GM21423 (cell line): ENCODE data around the gene SLC49A3.
"Not testable (repeated sequence)": the region's sequence is repeated elsewhere in the genome, so short reads cannot be mapped to it uniquely, and the experiment has no call there.

Source experiments
- ATAC-seq: cut with Tn5 transposase; IDR thresholded peaks from one replicate; pipeline ENCODE4 v1.9.1; 2021; ENCODE audit warnings: mild to moderate bottlenecking, moderate library complexity; ENCODE audit not compliant: unreplicated experiment

Gene SLC49A3

DNA sequence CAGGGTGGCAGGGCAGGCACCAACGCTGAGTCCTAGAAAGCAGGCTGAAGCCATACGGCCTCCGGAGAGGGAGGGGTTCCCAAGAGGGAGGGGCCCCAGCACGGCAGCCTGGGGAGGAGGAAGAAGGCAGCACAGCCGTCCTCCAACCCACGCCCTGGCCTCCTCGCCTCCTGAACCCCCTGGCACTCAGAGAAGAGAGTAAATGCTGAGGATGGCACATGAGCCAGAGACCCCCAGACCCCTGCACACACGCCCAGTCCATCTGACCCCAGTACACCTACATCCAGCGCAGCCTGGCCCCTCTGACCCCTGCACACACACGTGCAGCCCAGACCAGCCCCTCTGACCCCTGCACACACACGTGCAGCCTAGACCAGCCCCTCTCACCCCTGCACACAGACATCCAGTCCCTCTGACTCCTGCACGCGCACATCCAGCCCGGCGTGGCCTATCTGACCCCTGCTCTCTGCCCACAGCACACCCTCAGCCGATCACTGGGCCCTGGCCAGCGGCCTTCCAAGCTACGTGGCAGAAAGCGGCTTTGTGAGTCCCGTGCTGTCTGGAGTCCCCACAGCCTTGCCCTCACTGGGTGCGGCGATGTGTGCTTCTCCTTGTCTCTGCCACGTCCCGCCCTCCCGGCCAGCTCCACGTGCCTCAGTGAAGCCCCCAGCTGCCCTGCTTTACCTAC lies 33.3 kb downstream of the SLC49A3 start:
- no peak for ATAC-seq

GRCh38 chr4:654871-655463 lies 34.0 kb downstream of the SLC49A3 start:
- no peak for ATAC-seq

DNA sequence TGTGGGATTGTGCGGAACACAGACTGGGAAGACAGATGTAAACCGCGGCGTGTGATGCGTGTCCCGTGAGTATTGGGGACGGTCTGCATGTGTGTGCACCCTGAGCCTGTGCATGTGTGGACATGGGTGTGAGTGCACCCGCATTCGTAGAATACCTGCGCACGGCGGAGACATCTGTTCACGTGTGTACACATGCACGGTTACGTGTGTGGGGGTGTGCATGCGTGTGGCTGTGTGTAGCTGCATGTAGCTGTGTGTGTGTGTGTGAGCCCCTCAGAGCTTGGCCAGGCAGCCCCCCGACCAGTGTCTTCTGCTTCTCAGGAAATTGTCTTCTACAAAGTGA lies 34.5 kb downstream of the SLC49A3 start:
- ATAC-seq: no peak

- ATAC-seq: no peak
Measured at GRCh38 chr4:653831-654502, 35.0 kb downstream of the SLC49A3 start.

GRCh38 chr4:653080-653821 lies 35.7 kb downstream of the SLC49A3 start:
- ATAC-seq: no peak

DNA sequence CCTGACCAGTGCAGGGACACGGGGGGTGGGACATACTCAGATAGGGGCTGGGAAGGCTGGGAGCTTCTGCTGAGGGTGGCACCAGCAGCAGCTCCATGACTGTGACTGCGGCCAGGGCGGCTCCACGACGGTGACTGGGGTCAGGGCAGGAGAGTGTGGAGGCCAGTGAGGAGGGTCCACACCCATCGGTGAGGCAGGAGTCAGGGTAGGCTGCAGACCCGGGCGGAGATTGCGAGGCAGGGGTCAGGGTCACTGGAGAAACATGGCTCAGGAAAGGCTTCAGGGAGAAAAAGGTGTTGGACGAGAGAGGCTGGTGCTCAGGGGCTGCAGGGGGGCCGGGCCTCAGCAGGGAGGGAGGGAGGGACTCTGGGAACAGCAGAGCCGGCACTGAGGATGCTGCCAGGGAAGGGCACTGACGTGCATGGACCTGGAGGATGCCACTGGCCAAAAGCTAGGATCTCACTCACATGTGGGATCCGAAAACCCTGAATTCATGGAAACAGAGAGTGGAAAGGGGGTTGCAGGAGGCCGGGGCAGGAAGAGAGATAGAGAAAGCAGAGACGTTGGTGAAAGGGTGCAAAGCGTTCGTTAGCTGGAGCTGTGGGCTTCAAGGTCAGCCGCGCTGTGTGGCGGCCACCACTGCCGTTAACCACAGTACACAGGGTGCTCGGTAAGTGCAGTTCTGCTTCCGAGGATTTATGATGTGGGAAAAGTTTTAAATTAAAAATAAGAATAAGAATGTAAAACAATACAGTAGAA lies 36.9 kb downstream of the SLC49A3 start:
- ATAC-seq: no peak

GRCh38 chr4:650951-651883 lies 37.7 kb downstream of the SLC49A3 start:
- ATAC-seq: no peak

- no peak for ATAC-seq
Measured at GRCh38 chr4:650461-650860, 38.5 kb downstream of the SLC49A3 start.

DNA sequence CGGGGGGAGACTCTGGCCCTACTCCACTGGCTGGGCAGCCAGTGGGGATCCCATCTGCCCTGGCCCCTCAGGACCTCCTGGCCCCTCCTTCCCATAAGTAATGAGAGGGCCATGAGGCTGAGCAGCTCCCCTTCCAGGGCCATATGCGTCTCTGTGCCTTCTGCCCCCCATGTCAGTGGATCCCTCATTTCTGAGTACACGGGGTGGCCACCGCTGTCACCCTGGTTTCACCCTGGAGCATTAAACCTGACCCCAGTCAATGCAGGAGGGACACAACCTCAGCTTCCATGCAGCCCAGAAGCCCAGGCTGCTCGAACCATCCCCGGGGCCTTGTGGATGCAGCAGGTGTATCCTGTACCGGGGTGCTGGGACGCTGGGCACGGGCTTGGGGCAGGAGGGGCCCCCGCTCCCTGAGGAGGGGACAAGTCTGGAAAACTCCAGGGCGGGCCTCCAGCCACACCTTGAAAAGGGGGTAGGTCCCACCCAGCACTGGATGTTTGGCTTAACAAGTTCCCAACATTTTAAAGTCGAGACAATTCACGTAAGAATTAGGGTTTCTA lies 39.1 kb downstream of the SLC49A3 start:
- ATAC-seq: no peak

DNA sequence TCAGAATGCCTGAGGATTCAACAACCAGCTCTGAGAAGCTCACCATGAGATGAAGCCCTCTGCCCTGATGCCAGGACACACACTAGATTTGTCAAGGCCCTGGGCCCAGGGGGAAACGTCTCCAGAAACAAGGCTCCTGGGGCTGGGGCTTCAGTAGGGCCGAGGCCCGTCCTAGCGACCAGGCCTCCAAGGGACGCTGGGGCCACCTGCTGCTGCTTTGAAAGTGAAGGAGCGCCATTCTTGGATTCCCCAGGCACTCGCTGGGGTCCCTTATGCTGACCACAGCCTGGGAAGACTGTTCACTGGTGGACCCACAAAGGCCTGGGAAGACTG lies 39.7 kb downstream of the SLC49A3 start:
- ATAC-seq: no peak

DNA sequence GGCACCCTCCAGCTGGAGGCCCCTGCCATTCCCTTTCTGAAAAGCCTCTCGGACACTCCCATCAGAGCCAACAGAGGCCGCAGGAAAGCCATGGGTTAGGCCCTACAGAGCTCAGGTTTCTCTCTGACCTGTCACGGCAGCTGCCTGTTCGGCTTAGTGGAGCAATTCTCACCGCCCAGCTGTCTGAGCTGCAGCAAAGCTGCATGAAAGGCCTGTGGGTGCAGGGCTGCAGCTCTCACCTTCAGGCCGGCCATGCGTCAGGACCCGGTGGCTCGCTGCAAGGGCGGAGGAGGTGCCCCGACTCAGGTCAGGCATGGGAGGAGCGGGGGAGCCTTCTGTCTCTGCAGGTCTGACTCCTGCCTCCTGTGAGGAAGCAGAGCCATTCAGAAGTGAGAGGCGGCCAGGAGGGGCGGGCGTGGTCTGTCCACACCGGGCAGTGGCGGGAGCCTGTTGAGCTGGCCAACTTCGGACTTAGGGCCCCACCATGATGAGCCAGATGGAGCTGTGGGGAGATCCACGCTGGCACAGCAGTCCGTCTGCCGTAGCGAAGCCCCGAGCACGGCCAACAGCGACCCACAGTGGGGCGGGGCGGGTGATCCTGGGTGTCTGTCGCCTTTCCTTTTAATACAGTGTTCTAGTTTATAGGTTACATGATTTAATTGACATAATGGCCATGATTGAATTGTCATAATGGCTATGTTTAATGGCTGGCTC lies 40.2 kb downstream of the SLC49A3 start:
- ATAC-seq: no peak

DNA sequence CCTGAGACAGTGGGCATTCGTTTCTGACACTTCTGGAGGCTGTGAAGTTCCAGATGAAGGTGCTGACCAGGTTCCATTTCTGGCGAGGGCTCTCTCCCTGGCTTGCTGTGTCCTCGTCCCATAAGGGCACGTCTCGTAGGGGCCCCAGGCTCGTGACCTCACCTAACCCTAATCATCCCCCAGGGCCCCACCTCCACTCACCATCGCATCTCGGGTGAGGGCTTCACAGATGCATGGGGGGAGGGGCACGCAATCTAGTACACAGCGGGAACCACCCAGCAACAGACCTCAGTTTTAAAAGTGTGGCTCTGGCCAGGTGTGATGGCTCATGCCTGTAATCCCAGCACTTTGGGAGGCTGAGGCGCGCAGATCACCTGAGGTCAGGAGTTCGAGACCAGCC lies 41.5 kb downstream of the SLC49A3 start:
- no peak for ATAC-seq

GRCh38 chr4:646460-646859 lies 42.5 kb downstream of the SLC49A3 start:
- ATAC-seq: no peak

GRCh38 chr4:642366-642765 lies 46.6 kb downstream of the SLC49A3 start:
- not testable (repeated sequence) for ATAC-seq

- ATAC-seq: no peak
Measured at GRCh38 chr4:637536-638280, 51.2 kb downstream of the SLC49A3 start.

- no peak for ATAC-seq
Measured at GRCh38 chr4:636628-637159, 52.3 kb downstream of the SLC49A3 start.

GRCh38 chr4:635851-636627 lies 52.9 kb downstream of the SLC49A3 start:
- ATAC-seq: no peak
